Memory B cell (primary cell): ENCODE measurements around the gene PLEKHH2.
"Not testable (repeated sequence)": the region's sequence is repeated elsewhere in the genome, so short reads cannot be mapped to it uniquely, and the experiment has no call there.

Source experiments
- ATAC-seq: fragments of 150-1000 bp; cut with Tn5 transposase; 2 replicates; pipeline ENCODE4 v1.10.0; 2021; ENCODE audit warnings: low read depth, mild to moderate bottlenecking, moderate library complexity
- DNase-seq, 2 donors: peaks; one replicate each; pipeline ENCODE4 v3.0.0; 2022; ENCODE audit warnings: low spot score in 2 of 2
- H3K27ac Mint-ChIP-seq: one replicate; pipeline ENCODE4 v1.8.0; 2022; ENCODE audit warnings: mild to moderate bottlenecking, moderate library complexity, mixed read lengths
- H3K27me3 Mint-ChIP-seq: one replicate; pipeline ENCODE4 v1.8.0; 2022; ENCODE audit warnings: mixed read lengths
- H3K36me3 Mint-ChIP-seq: one replicate; pipeline ENCODE4 v1.8.0; 2022; ENCODE audit warnings: mild to moderate bottlenecking, mixed read lengths
- H3K4me1 Mint-ChIP-seq: one replicate; pipeline ENCODE4 v1.8.0; 2022; ENCODE audit warnings: mixed read lengths
- H3K4me3 Mint-ChIP-seq: one replicate; pipeline ENCODE4 v1.8.0; 2022; ENCODE audit warnings: mild to moderate bottlenecking, moderate library complexity, mixed read lengths
- H3K9me3 Mint-ChIP-seq: one replicate; pipeline ENCODE4 v1.8.0; 2022; ENCODE audit warnings: mixed read lengths

Gene PLEKHH2

DNA sequence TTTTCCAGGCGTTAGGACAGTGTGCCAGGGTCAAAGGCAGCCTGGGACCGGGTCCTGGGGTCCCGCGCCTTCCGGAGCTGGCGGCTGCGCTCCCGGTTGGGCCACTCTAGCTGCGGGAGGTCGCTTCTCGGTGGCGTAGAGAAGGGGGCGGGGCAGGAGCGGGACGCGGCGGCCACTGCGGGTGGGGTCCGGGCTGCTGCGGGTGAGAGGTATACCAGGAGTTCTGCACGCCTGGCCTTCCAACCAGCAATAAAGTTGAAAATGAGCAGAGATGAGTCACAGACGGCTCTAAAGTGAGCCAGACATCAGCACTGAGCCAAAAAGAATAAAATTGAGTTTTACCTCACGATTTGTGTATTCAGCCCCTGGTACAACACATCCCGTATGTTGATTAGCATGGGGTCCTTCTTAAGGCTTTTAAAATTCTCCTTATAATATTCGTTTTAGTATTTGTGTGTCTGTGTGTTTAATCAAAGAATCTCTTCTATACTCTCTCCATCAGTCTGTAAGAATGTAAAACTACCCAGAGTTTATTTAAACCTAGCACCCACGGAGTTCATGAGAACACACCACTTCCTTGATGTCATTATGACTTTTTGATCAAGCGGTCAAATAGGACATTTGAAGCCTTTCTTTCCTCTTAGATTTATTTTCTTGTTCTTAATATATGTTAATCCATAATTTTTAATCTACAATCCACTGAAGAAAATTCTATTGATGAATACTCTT is 39.4 kb downstream of the PLEKHH2 start, which contains the start of gene C1GALT1C1L:
C1GALT1C1L (minus strand) TSS at position 108 of the 729 bp plus-strand sequence; CDS start at position 1, 107 bp downstream.
- no peak within 1 kb of the TSS for H3K27ac Mint-ChIP-seq
- peak within 1 kb of the TSS; percentile 22 for H3K4me3 Mint-ChIP-seq
- DNase-seq: no peak
- H3K36me3 Mint-ChIP-seq: peaks cover 5% of the 10 kb centered on the region
- peaks cover 16% of the 10 kb centered on the region for H3K27me3 Mint-ChIP-seq
- peaks cover 9% of the 10 kb centered on the region for H3K9me3 Mint-ChIP-seq
- H3K4me1 Mint-ChIP-seq: no peaks in the 10 kb centered on the region
- ATAC-seq: peak; percentile 68

DNA sequence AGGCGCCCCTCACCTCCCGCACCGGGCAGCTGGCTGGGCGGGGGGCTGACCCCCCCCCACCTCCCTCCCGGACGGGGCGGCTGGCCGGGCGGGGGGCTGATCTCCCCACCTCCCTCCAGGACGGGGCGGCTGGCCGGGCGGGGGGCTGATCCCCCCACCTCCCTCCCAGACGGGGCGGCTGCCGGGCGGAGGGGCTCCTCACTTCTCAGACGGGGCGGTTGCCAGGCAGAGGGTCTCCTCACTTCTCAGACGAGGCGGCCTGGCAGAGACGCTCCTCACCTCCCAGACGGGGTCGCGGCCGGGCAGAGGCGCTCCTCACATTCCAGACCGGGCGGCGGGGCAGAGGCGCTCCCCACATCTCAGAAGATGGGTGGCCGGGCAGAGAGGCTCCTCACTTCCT is 40.7 kb downstream of the PLEKHH2 start:
- not testable (repeated sequence) for H3K4me3 Mint-ChIP-seq, H3K9me3 Mint-ChIP-seq, H3K27ac Mint-ChIP-seq, DNase-seq, H3K4me1 Mint-ChIP-seq, H3K36me3 Mint-ChIP-seq, H3K27me3 Mint-ChIP-seq, ATAC-seq

DNA sequence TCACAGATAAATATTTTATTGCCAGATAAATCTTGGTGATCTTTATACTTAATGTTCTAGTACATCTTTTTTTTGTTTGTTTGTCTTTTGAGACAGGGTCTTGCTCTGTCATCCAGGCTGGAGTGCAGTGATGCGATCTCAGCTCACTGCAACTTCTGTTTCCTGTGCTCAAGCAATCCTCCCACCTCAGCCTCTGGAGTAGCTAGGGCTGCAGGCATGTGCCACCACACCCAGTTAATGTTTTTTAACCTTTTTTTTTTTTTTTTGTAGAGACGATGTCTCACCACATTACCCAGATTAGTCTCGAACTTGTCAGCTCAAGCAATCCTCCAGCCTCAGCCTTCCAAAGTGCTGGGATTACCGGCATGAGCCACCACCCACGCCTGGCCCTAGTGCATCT is 48.3 kb downstream of the PLEKHH2 start:
- H3K4me1 Mint-ChIP-seq: peaks cover 4% of the 10 kb centered on the region
- H3K4me3 Mint-ChIP-seq: no peak overlapping the region
- ATAC-seq (no peak), DNase-seq (no peak)
- no peaks in the 10 kb centered on the region for H3K9me3 Mint-ChIP-seq
- H3K36me3 Mint-ChIP-seq: no peaks in the 10 kb centered on the region
- H3K27me3 Mint-ChIP-seq: peaks cover 5% of the 10 kb centered on the region
- no peak overlapping the region for H3K27ac Mint-ChIP-seq

DNA sequence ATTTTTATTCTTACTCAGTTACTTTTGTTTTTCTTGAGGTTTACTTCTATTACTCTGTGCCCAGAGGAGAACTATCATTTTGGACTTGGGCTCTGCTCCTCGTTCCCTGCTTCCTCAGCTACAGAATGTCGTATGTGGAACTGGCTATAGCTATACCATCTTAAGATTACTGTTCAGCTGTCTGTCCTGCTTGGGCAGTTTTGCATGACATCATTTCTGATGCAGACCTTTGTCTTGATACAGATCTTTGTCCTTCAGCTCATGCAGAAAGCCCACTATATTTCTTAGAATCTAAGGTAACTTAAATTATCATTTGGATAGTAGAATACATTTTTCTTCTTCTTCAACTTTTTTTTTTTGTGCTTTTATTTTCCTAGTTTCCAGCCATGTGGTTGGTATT is 52.9 kb downstream of the PLEKHH2 start:
- no peaks in the 10 kb centered on the region for H3K36me3 Mint-ChIP-seq
- no peaks in the 10 kb centered on the region for H3K9me3 Mint-ChIP-seq
- peaks cover 4% of the 10 kb centered on the region for H3K4me1 Mint-ChIP-seq
- ATAC-seq (no peak), DNase-seq (no peak)
- peaks cover 4% of the 10 kb centered on the region for H3K27me3 Mint-ChIP-seq
- H3K4me3 Mint-ChIP-seq: no peak overlapping the region
- no peak overlapping the region for H3K27ac Mint-ChIP-seq

DNA sequence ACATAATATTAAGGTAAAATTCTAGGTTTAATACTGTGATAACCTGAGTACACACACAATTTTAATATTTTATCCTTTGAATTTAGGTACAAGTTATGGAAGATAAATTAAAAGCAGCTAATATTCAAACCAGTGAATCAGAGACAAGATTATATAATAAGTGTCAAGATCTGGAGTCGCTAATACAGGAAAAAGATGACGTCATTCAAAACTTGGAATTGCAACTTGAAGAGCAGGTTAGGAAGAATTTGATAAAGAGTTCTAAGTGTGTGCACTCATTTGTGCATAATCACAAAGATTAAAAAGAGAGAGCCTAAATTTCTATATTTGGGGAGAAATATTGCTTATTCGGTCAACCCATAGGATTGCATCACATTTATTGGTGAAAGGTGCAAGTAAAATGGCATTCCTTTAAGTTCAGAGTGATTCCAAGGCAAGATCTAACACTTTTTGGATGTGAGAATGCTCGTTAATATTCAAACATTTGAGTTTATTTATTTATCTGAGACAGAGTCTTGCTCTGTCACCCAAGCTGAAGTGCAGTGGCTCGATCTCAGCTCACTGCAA is 55.5 kb downstream of the PLEKHH2 start:
- Mint-ChIP-seq H3K4me1 (no peaks in the 10 kb centered on the region), H3K36me3 (no peaks in the 10 kb centered on the region), H3K9me3 (no peaks in the 10 kb centered on the region), H3K27ac (no peak overlapping the region), H3K27me3 (peaks cover 4% of the 10 kb centered on the region), H3K4me3 (no peak overlapping the region)
- ATAC-seq: no peak
- DNase-seq: no peak

DNA sequence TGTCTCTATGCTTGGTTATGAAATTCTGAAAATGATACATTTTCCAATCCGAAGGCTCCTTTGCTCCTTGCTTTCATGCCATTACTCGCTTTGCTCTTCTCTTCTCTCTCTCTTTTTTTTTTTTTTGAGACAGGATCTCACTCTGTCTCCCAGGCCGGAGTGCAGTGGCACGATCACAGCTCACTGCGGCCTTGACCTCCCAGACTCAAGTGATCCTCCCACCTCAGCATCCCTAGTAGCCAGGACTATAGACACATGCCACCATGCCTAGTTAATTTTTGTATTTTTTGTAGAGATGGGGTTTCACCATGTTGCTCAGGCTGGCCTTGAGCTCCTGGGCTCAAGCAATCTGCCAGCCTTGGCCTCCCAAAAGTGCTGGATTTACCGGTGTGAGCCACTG is 61.1 kb downstream of the PLEKHH2 start:
- peak overlapping the region; percentile 74 for H3K27ac Mint-ChIP-seq
- not testable (repeated sequence) for ATAC-seq, DNase-seq, H3K36me3 Mint-ChIP-seq, H3K27me3 Mint-ChIP-seq, H3K4me1 Mint-ChIP-seq, H3K9me3 Mint-ChIP-seq
- peak overlapping the region; percentile 28 for H3K4me3 Mint-ChIP-seq

DNA sequence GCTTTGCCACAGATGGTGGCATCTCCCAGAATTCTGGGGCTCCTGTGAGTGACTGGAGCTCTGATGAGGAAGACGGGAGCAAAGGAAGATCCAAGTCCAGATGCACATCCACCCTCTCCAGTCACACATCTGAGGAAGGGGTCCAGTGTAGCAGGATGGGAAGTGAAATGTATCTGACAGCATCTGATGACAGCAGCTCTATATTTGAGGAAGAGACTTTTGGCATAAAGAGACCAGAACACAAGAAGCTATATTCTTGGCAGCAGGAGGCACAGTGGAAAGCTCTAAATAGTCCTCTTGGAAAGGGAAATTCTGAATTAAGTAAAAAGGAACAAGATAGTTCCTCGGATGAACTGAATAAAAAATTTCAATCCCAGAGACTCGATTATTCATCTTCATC is 62.7 kb downstream of the PLEKHH2 start:
- Mint-ChIP-seq H3K9me3 (peaks cover 1% of the 10 kb centered on the region), H3K4me3 (no peak overlapping the region), H3K4me1 (peaks cover 11% of the 10 kb centered on the region), H3K36me3 (no peaks in the 10 kb centered on the region), H3K27me3 (peaks cover 4% of the 10 kb centered on the region), H3K27ac (no peak overlapping the region)
- ATAC-seq (no peak), DNase-seq (no peak)

DNA sequence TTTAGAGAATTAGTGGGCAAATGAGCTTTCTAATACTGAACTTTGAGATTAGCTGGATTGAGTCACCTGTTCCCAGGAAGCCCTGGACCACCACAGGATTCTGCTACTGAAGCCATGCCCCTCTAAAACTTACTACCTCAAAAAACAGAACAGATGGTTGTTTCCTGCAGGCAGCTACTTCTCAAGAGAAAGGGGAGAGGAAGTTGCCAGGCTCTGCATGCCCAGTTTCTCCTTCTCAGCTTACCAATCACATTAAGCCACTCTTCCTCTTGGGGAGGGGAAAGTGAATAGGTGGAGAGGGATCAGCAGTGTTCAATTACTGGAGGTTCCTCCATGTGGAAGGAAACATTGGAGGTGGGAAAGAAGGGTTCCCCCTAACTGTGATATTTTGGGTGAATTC is 64.1 kb downstream of the PLEKHH2 start:
- no peak overlapping the region for H3K27ac Mint-ChIP-seq
- DNase-seq (no peak), ATAC-seq (no peak)
- no peaks in the 10 kb centered on the region for H3K36me3 Mint-ChIP-seq
- H3K4me3 Mint-ChIP-seq: no peak overlapping the region
- peaks cover 11% of the 10 kb centered on the region for H3K4me1 Mint-ChIP-seq
- H3K27me3 Mint-ChIP-seq: peaks cover 4% of the 10 kb centered on the region
- H3K9me3 Mint-ChIP-seq: peaks cover 1% of the 10 kb centered on the region

DNA sequence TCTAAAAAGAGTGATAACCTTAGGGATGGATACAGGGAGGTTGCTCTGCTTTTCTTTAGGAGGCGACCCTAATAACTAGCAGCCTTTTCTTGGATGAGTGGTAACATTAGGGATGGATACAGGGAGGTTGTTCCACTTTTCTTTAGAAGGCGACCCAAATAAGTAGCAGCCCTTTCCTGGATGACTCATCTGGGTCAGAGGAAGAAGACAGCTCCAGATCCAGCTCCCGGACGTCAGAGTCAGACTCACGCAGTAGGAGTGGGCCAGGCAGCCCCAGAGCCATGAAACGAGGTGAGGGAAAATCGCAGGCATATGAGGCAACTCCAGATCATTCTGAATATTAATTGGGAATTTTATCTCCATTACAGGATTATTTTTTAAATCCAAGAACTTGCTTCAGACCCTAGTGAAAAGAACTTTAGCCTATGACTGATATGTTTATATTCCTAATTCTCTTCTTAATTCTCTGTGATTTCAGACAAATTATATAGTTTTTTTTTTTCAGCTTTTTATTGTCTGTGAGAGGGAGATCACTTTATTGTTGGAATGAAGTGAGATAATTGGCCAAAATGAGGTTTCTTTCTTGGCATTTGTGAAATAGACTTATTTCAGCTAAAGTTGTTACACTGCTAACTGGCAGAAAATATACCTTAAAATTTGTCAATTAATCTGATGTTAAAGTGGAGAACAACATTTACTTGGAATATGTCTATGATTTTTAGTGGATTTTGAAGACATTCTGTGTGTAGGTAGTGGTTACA is 70.4 kb downstream of the PLEKHH2 start:
- Mint-ChIP-seq H3K9me3 (no peaks in the 10 kb centered on the region), H3K4me1 (peaks cover 2% of the 10 kb centered on the region), H3K36me3 (no peaks in the 10 kb centered on the region), H3K27ac (no peak overlapping the region), H3K27me3 (peaks cover 7% of the 10 kb centered on the region), H3K4me3 (no peak overlapping the region)
- ATAC-seq (no peak), DNase-seq (no peak)

DNA sequence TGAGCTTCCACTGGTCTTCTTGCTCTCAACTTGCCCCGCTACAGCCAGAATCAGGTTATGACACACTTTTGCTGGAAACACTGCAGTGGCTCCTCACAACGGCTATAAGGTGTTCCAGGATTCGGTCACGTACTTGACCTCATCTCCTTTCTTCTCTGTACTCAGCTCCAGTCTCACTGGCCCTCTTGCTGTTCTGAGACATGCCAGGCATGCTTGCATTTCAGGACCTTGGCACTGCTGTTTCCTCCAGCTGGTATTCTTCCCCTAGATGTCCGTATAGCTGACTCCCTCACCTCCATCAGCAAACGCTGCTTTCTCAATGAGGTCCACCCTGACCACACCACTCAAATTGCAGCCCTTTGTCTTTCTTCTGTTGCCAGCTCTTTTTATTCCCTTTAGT is 71.1 kb downstream of the PLEKHH2 start:
- H3K27ac Mint-ChIP-seq: no peak overlapping the region
- H3K36me3 Mint-ChIP-seq: no peaks in the 10 kb centered on the region
- H3K4me1 Mint-ChIP-seq: peaks cover 2% of the 10 kb centered on the region
- H3K9me3 Mint-ChIP-seq: no peaks in the 10 kb centered on the region
- ATAC-seq: no peak
- H3K4me3 Mint-ChIP-seq: no peak overlapping the region
- peaks cover 5% of the 10 kb centered on the region for H3K27me3 Mint-ChIP-seq
- no peak for DNase-seq

DNA sequence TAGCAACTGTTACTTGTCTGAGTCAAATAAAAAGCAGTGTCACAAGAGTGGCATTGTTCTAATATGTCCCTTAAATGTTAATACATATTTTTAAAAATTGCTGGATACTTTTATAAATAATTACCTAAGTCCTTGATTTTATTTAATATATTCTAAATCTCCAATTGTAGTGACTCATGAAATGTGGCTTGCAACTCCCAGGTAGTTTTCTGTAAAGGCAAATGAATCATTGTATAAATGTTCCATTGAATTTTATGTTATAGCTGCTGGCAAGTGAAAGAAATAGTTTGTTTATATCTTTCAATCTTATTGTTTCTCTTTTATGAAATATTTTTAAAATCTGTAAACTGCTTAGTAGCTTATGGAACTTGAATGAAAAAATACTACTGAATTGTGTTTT is 71.8 kb downstream of the PLEKHH2 start:
- peaks cover 2% of the 10 kb centered on the region for H3K4me1 Mint-ChIP-seq
- ATAC-seq (no peak), DNase-seq (no peak)
- no peaks in the 10 kb centered on the region for H3K9me3 Mint-ChIP-seq
- H3K27ac Mint-ChIP-seq: no peak overlapping the region
- H3K36me3 Mint-ChIP-seq: no peaks in the 10 kb centered on the region
- H3K4me3 Mint-ChIP-seq: no peak overlapping the region
- H3K27me3 Mint-ChIP-seq: peaks cover 5% of the 10 kb centered on the region

DNA sequence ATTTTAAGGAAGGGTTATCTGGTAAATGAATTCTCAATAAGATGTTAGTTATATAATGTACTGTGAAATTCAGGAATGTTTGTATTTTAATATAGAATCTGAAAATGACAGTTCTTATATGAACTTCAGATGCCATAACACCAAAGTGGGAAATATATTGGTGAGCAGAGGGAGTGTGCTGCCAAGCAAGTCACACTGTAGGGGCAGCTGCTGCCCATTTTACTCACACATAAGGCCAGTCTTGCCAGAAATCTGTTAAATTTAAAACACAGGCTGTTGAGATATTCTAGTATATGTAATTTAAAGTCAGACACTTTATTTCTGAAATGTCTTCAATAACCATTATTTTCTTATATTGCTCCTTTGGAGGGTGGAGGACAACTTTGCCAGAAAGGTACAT is 73.8 kb downstream of the PLEKHH2 start:
- Mint-ChIP-seq H3K9me3 (no peaks in the 10 kb centered on the region), H3K4me1 (no peaks in the 10 kb centered on the region), H3K27ac (no peak overlapping the region), H3K27me3 (peaks cover 3% of the 10 kb centered on the region), H3K36me3 (no peaks in the 10 kb centered on the region), H3K4me3 (no peak overlapping the region)
- DNase-seq (no peak), ATAC-seq (no peak)

DNA sequence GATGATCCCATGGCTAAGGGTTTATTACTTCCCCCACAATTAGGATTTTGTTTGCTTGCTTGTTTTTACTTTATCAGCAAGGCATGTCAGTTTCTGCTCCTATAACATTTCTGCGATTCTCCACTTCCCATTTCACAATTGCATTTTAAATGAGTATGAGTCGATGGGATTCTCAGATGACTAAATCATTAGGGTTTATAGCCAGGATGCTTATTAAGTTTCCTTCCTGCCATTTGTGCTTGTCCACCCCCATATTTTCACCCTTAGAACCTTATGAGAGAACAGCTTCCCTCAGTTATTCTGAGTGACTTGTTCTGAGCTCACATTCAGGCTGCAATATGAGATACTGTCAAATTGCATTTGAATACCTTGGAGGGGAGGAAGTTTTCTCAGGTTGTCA is 77.1 kb downstream of the PLEKHH2 start:
- H3K27ac Mint-ChIP-seq: no peak overlapping the region
- no peaks in the 10 kb centered on the region for H3K36me3 Mint-ChIP-seq
- H3K4me3 Mint-ChIP-seq: no peak overlapping the region
- peaks cover 2% of the 10 kb centered on the region for H3K9me3 Mint-ChIP-seq
- peaks cover 7% of the 10 kb centered on the region for H3K4me1 Mint-ChIP-seq
- DNase-seq (no peak), ATAC-seq (no peak)
- no peaks in the 10 kb centered on the region for H3K27me3 Mint-ChIP-seq

DNA sequence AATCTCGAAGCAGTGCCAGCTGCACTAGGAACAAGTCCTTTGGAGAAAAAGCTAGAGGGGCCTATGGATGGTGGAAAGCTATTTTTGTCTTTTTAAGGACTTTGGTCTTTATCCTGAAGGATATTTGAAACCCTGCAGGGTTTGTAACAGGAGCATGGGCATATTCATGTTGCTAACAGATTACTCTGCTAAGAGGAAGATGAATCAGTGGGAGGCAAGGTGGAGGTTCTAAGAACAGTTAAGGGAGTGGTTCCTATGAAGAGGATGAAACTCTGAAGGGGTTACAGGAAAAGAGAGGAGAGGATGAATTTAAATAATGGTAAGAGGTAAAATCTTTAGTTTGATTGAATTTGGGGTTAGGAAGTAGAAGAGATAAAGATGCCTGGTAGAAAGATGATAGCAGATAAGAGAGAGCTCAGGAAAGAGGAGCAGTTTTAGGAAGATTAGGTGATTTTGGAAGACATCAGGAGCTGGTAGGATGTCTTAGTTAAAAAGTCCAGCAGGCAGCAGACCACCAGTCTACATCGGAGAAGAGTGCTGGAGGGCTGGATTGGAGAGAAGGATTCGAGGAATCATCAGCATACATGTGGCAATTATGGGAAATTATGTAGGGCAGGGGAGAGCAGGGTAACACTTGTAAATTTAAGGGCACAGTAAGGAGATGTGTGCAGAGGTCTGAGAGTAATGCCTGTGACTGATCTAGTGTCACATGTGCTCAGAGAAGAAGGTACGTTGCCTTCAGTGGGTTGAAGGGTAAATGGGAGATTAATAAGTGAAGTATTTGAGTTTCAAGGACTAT is 78.4 kb downstream of the PLEKHH2 start:
- H3K27ac Mint-ChIP-seq: no peak overlapping the region
- peaks cover 7% of the 10 kb centered on the region for H3K4me1 Mint-ChIP-seq
- DNase-seq (no peak), ATAC-seq (no peak)
- no peak overlapping the region for H3K4me3 Mint-ChIP-seq
- no peaks in the 10 kb centered on the region for H3K27me3 Mint-ChIP-seq
- peaks cover 2% of the 10 kb centered on the region for H3K9me3 Mint-ChIP-seq
- H3K36me3 Mint-ChIP-seq: no peaks in the 10 kb centered on the region
